Measurements from ENCODE around the gene AOPEP. TPM values are rescaled to one million over a fixed set of nuclear protein-coding genes. Genes with fewer than 3 reads are reported as not detected.

The AOPEP gene
- total RNA-seq, 2 donors from 2014 or later: 12.4 to 12.9 TPM

DNA sequence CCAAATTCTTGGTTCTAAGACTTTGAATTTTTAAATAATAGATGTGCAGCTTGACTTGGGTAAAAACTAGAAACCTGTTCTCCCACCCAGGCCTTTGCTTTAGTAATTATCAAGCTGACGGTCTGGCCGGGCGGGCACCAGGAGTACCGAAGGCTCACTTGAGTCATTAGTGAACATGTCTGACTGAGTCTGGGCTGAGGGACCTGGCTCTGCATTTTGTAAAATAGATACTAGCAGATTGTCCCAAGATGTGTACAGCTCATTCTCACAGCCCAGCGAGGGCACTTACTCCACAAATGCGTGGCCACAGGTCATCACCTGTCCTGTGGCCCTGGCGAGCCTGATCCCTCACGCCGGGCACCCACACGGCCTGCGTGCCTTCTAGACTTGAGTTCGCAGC, 374.8 kb downstream of the AOPEP start:
- no peak overlapping the region for H3K27ac Mint-ChIP-seq
- no peaks in the 10 kb centered on the region for H3K36me3 Mint-ChIP-seq (ENCODE audit: low read depth)
- no peaks in the 10 kb centered on the region for H3K27me3 Mint-ChIP-seq
- no peaks in the 10 kb centered on the region for H3K9me3 ChIP-seq (ENCODE audit: control insufficient read depth, low read length, poor library complexity, severe bottlenecking)
- H3K4me3 Mint-ChIP-seq: no peak overlapping the region
- H3K4me1 Mint-ChIP-seq: no peaks in the 10 kb centered on the region
- DNase-seq (no peak), ATAC-seq (no peak)

GRCh38 chr9:95102001-95102433, 375.5 kb downstream of the AOPEP start:
- H3K36me3 Mint-ChIP-seq (ENCODE audit: low read depth): no peaks in the 10 kb centered on the region
- H3K27ac Mint-ChIP-seq: no peak overlapping the region
- DNase-seq: no peak
- H3K9me3 ChIP-seq (ENCODE audit: control insufficient read depth, low read length, poor library complexity, severe bottlenecking): no peaks in the 10 kb centered on the region
- H3K4me3 Mint-ChIP-seq: no peak overlapping the region
- H3K4me1 Mint-ChIP-seq: no peaks in the 10 kb centered on the region
- no peaks in the 10 kb centered on the region for H3K27me3 Mint-ChIP-seq
- no peak for ATAC-seq

- Mint-ChIP-seq H3K27ac (no peak overlapping the region), H3K4me3 (no peak overlapping the region), H3K4me1 (no peaks in the 10 kb centered on the region), H3K36me3 (ENCODE audit: low read depth) (no peaks in the 10 kb centered on the region), H3K27me3 (no peaks in the 10 kb centered on the region)
- ATAC-seq (no peak), DNase-seq (no peak)
- H3K9me3 ChIP-seq (ENCODE audit: control insufficient read depth, low read length, poor library complexity, severe bottlenecking): no peaks in the 10 kb centered on the region
Measured at GRCh38 chr9:95102572-95102971, 376.1 kb downstream of the AOPEP start.

DNA sequence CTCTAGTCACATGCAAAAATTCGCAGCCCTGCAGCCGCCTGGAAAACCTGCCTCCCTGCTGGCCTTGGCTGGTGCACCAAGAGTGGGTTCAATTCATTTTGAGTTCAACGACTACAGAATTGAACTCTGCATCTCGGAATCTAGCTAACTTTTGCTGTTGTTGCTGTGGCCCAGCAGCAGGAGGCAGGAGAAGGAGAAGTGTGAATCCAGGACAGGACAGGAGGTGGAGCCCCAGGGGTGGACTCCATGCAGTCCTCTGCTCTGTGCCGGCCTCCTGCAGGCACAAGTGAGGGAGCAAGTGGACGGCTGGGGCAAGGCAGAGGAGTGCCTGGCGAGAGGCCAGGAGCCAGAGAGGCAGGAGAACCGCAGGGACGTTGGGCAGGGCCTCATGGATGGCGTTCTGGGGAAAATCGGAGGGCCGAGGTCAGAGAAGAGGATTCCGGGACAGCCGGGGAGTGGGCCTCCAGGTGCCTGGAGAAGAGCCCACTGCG, 376.8 kb downstream of the AOPEP start:
- no peaks in the 10 kb centered on the region for H3K36me3 Mint-ChIP-seq (ENCODE audit: low read depth)
- no peaks in the 10 kb centered on the region for H3K4me1 Mint-ChIP-seq
- DNase-seq: no peak

DNA sequence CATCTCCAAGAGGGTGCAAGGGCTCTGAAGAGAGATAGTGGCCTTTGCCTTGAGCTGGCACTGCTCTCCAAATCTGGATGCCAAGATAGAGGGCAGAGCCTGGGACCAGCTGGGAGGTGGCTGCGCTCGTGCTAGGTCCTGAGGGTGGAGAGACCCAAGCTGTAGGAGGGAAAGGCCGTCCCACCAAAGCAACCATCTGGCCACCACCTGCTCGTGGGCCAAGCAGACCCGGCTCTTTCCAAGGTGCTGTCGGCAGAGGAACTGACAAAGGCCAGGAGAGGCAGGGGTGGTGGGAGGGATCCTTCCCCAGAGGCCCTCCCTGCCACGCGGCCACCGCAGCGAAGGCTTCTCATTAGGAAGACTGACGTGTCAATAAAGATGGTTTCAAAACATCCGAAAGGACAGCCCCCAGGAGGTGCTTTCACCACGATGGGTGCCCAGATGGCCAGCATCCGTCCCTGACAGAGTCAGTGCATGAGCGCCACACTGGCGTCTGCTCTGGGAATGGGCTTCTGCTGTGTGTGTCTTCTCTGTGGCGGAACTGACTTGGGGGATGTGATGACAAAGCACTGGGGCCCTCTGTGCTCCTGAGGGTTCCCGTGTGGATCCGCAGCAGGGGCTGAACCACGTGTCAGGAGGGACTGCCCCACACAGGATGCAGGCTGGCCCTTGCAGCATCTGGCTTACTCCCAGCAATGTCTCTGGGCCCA, 377.5 kb downstream of the AOPEP start:
- DNase-seq (no peak), ATAC-seq (no peak)
- H3K9me3 ChIP-seq (ENCODE audit: control insufficient read depth, low read length, poor library complexity, severe bottlenecking): no peaks in the 10 kb centered on the region
- Mint-ChIP-seq H3K4me3 (no peak overlapping the region), H3K36me3 (ENCODE audit: low read depth) (no peaks in the 10 kb centered on the region), H3K27ac (no peak overlapping the region), H3K4me1 (no peaks in the 10 kb centered on the region), H3K27me3 (no peaks in the 10 kb centered on the region)

More for the DNA sequence above, 376.8 kb downstream of the AOPEP start:
- ATAC-seq: no peak
- Mint-ChIP-seq H3K27ac (no peak overlapping the region), H3K4me3 (no peak overlapping the region), H3K27me3 (no peaks in the 10 kb centered on the region)
- H3K9me3 ChIP-seq (ENCODE audit: control insufficient read depth, low read length, poor library complexity, severe bottlenecking): no peaks in the 10 kb centered on the region

DNA sequence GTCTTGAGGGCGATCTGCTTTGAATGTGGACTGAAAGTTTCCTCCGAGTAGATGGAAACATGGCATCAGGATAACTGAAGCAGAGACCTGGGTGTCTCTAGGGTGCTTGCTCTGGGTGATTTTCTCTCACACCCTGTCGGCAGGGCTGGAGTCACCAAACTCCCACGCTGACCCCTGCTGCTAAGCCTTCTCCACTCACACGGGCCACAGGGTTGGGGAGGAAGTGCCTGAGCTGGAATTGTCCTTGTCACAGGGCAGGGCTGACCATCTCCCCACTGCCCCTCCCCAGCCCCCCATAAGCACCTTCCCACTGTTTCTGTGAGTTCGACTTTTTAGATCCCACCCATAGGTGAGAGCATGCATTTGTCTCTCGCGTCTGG, 378.1 kb downstream of the AOPEP start:
- ATAC-seq: no peak

DNA sequence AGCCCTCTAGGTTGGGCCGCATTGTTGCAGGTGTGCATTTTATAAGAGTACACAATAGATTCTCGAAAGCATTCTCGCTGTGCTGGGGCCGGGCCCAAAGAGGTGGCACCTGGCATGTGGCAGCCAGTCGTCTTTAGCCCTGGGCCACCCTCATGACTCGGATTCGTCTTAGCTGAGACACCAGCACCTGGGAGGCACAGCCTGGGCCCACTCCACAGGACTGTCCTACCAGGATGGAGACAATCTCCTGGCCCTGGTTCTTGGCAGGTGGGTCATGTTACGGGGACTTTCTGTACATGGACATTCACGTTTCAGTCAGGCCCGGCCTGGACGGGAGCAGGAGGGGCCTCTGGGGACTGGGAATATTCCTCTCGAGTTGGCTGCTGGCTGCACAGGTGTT, 378.5 kb downstream of the AOPEP start:
- no peaks in the 10 kb centered on the region for H3K9me3 ChIP-seq (ENCODE audit: control insufficient read depth, low read length, poor library complexity, severe bottlenecking)
- H3K27me3 Mint-ChIP-seq: no peaks in the 10 kb centered on the region
- no peaks in the 10 kb centered on the region for H3K36me3 Mint-ChIP-seq (ENCODE audit: low read depth)
- ATAC-seq (no peak), DNase-seq (no peak)
- no peaks in the 10 kb centered on the region for H3K4me1 Mint-ChIP-seq
- H3K4me3 Mint-ChIP-seq: no peak overlapping the region
- H3K27ac Mint-ChIP-seq: no peak overlapping the region

More for the DNA sequence above, 378.1 kb downstream of the AOPEP start:
- Mint-ChIP-seq H3K27me3 (no peaks in the 10 kb centered on the region), H3K4me1 (no peaks in the 10 kb centered on the region), H3K27ac (no peak overlapping the region), H3K36me3 (ENCODE audit: low read depth) (no peaks in the 10 kb centered on the region), H3K4me3 (no peak overlapping the region)
- DNase-seq: no peak
- H3K9me3 ChIP-seq (ENCODE audit: control insufficient read depth, low read length, poor library complexity, severe bottlenecking): no peaks in the 10 kb centered on the region

GRCh38 chr9:95105519-95106287, 379.2 kb downstream of the AOPEP start:
- Mint-ChIP-seq H3K27me3 (no peaks in the 10 kb centered on the region), H3K4me1 (no peaks in the 10 kb centered on the region), H3K4me3 (no peak overlapping the region), H3K27ac (no peak overlapping the region), H3K36me3 (ENCODE audit: low read depth) (no peaks in the 10 kb centered on the region)
- H3K9me3 ChIP-seq (ENCODE audit: control insufficient read depth, low read length, poor library complexity, severe bottlenecking): no peaks in the 10 kb centered on the region
- DNase-seq (no peak), ATAC-seq (no peak)

GRCh38 chr9:95107001-95107749, 380.7 kb downstream of the AOPEP start:
- H3K36me3 Mint-ChIP-seq (ENCODE audit: low read depth): no peaks in the 10 kb centered on the region
- no peaks in the 10 kb centered on the region for H3K4me1 Mint-ChIP-seq
- ATAC-seq (no peak), DNase-seq (no peak)
- H3K9me3 ChIP-seq (ENCODE audit: control insufficient read depth, low read length, poor library complexity, severe bottlenecking): no peaks in the 10 kb centered on the region
- H3K27me3 Mint-ChIP-seq: no peaks in the 10 kb centered on the region
- H3K4me3 Mint-ChIP-seq: no peak overlapping the region
- H3K27ac Mint-ChIP-seq: no peak overlapping the region

DNA sequence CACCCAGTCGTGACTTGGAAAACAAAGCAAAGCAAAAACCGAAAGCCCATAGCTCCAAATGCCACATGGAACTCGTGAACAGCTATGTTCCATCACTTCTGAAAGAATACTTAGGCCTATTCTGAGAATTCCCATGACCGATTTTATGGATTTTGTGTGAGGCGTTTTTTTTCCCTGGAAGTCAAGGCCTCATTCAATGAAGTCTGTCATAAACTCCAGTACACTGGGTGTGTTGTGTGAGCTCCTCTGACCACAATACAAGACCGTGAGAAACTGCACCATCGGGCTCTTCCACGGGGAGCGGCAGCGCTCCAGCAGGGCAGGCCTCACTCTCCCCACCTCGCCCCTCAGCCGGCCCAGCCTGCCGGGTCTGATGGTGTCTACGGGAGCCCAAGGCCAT, 381.5 kb downstream of the AOPEP start:
- ATAC-seq (no peak), DNase-seq (no peak)
- H3K27ac Mint-ChIP-seq: peak overlapping the region; percentile 62
- H3K4me1 Mint-ChIP-seq: no peaks in the 10 kb centered on the region
- no peaks in the 10 kb centered on the region for H3K9me3 ChIP-seq (ENCODE audit: control insufficient read depth, low read length, poor library complexity, severe bottlenecking)
- no peaks in the 10 kb centered on the region for H3K36me3 Mint-ChIP-seq (ENCODE audit: low read depth)
- H3K27me3 Mint-ChIP-seq: no peaks in the 10 kb centered on the region
- no peak overlapping the region for H3K4me3 Mint-ChIP-seq

GRCh38 chr9:95108777-95109176, 382.3 kb downstream of the AOPEP start:
- no peaks in the 10 kb centered on the region for H3K36me3 Mint-ChIP-seq (ENCODE audit: low read depth)
- DNase-seq (no peak), ATAC-seq (no peak)
- no peaks in the 10 kb centered on the region for H3K9me3 ChIP-seq (ENCODE audit: control insufficient read depth, low read length, poor library complexity, severe bottlenecking)
- H3K27ac Mint-ChIP-seq: peak overlapping the region; percentile 62
- no peak overlapping the region for H3K4me3 Mint-ChIP-seq
- no peaks in the 10 kb centered on the region for H3K4me1 Mint-ChIP-seq
- no peaks in the 10 kb centered on the region for H3K27me3 Mint-ChIP-seq

GRCh38 chr9:95109456-95109855, 383.0 kb downstream of the AOPEP start:
- ATAC-seq: no peak
- H3K4me3 Mint-ChIP-seq: no peak overlapping the region

GRCh38 chr9:95110921-95111525, 384.5 kb downstream of the AOPEP start:
- no peaks in the 10 kb centered on the region for H3K4me1 Mint-ChIP-seq
- H3K4me3 Mint-ChIP-seq: no peak overlapping the region
- H3K27ac Mint-ChIP-seq: no peak overlapping the region
- DNase-seq: no peak
- no peaks in the 10 kb centered on the region for H3K27me3 Mint-ChIP-seq
- ATAC-seq: no peak
- H3K36me3 Mint-ChIP-seq (ENCODE audit: low read depth): no peaks in the 10 kb centered on the region
- no peaks in the 10 kb centered on the region for H3K9me3 ChIP-seq (ENCODE audit: control insufficient read depth, low read length, poor library complexity, severe bottlenecking)

More at GRCh38 chr9:95109456-95109855, 383.0 kb downstream of the AOPEP start:
- no peak for DNase-seq
- Mint-ChIP-seq H3K27me3 (no peaks in the 10 kb centered on the region), H3K36me3 (ENCODE audit: low read depth) (no peaks in the 10 kb centered on the region), H3K4me1 (no peaks in the 10 kb centered on the region), H3K27ac (peak overlapping the region; percentile 62)
- no peaks in the 10 kb centered on the region for H3K9me3 ChIP-seq (ENCODE audit: control insufficient read depth, low read length, poor library complexity, severe bottlenecking)

Data from T-helper 17 cell (primary cell).